ENCODE data around the gene SLC25A42.

DNA sequence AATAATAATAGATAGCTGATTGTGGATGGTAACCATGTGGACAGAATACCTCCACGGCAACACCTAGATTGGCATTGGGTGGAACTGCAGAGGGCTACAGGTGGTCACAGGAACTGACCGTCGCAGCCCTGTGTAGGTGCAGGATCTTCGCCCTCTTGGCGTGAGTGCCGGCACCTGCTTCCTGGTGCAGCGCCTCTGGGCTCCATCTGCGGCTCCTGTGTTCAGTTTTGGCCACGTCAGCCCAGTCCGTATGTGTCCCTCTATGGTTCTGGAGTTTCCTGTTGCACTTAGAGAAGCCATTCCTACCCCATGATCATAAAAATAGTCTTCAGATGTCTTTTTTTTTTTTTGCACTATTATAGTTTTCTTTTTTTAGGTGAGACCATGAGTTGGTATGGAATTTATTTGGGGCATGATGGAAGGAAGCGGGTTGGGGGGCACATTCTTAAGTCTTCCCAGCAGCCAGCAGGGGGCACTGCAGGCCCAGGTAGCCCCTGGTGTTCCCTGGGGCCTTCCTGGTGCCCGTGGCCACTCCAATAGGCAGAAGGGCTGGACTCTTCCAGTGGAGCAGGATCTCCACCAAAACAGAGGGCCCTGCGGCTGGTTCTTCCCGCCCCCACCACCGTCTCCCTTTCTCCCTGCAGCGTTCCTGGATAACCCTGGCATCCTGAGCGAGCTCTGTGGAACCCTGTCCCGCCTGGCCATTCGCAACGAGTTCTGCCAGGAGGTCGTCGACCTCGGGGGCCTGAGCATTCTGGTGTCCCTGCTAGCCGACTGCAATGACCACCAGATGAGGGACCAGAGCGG, 10.1 kb upstream of the SLC25A42 start:
- TF ChIP-seq, protein P1, sequence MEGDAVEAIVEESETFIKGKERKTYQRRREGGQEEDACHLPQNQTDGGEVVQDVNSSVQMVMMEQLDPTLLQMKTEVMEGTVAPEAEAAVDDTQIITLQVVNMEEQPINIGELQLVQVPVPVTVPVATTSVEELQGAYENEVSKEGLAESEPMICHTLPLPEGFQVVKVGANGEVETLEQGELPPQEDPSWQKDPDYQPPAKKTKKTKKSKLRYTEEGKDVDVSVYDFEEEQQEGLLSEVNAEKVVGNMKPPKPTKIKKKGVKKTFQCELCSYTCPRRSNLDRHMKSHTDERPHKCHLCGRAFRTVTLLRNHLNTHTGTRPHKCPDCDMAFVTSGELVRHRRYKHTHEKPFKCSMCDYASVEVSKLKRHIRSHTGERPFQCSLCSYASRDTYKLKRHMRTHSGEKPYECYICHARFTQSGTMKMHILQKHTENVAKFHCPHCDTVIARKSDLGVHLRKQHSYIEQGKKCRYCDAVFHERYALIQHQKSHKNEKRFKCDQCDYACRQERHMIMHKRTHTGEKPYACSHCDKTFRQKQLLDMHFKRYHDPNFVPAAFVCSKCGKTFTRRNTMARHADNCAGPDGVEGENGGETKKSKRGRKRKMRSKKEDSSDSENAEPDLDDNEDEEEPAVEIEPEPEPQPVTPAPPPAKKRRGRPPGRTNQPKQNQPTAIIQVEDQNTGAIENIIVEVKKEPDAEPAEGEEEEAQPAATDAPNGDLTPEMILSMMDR (IDR thresholded peaks at IDR 0.05; ENCODE audit: poor library complexity) = peak; percentile 62
- no peak for TF ChIP-seq EZH2 (IDR thresholded peaks at IDR 0.05; ENCODE audit: borderline replicate concordance)
- TF ChIP-seq EZH2phosphoT487 (IDR thresholded peaks at IDR 0.05; ENCODE audit: low read depth, severe bottlenecking, unreplicated experiment) = no peak
